GM06990 (cell line): ENCODE measurements around the gene UMOD.

Source experiments
- DNase-seq: peaks from one replicate; pipeline ENCODE4 v3.0.0-alpha.2; 2011; ENCODE audit not compliant: insufficient read length; ENCODE audit errors: extremely low read depth
- H3K27me3 ChIP-seq: replicated peaks from 2 replicates; pipeline ENCODE4 v1.6.0; 2011; ENCODE audit warnings: low read length; ENCODE audit not compliant: control insufficient read depth, insufficient read depth
- H3K36me3 ChIP-seq: 2 replicates; pipeline ENCODE4 v1.5.1; 2011; ENCODE audit warnings: low read length; ENCODE audit not compliant: control insufficient read depth, insufficient read depth
- H3K4me3 ChIP-seq: replicated peaks from 2 replicates; pipeline ENCODE4 v1.5.1; 2011; ENCODE audit warnings: low read depth, mild to moderate bottlenecking, control low read depth, low read length
- CTCF ChIP-seq: IDR thresholded peaks from 2 replicates; pipeline ENCODE4 v1.5.1; 2011; ENCODE audit warnings: low read length, control low read depth, mild to moderate bottlenecking, inconsistent platforms; ENCODE audit not compliant: insufficient read depth, poor library complexity, severe bottlenecking

UMOD gene

GRCh38 chr16:20388854-20389253 is 36.3 kb upstream of the UMOD start:
- TF ChIP-seq CTCF = no peak
- no peaks in the 10 kb centered on the region for H3K36me3 ChIP-seq
- DNase-seq = no peak
- no peak overlapping the region for H3K4me3 ChIP-seq
- H3K27me3 ChIP-seq = no peaks in the 10 kb centered on the region; the same call in 1 of the 2 replicates

GRCh38 chr16:20387978-20388377 is 35.5 kb upstream of the UMOD start:
- DNase-seq = no peak
- Histone ChIP-seq H3K4me3 (no peak overlapping the region), H3K36me3 (no peaks in the 10 kb centered on the region), H3K27me3 (no peaks in the 10 kb centered on the region)
- no peak for TF ChIP-seq CTCF

GRCh38 chr16:20385844-20386832 is 33.6 kb upstream of the UMOD start:
- TF ChIP-seq CTCF = peak; percentile 89
- no peak for DNase-seq
- H3K36me3 ChIP-seq = no peaks in the 10 kb centered on the region
- no peaks in the 10 kb centered on the region for H3K27me3 ChIP-seq
- no peak overlapping the region for H3K4me3 ChIP-seq

GRCh38 chr16:20383106-20384029 is 30.9 kb upstream of the UMOD start:
- no peak overlapping the region for H3K4me3 ChIP-seq
- TF ChIP-seq CTCF = peak; percentile 87
- H3K27me3 ChIP-seq = no peaks in the 10 kb centered on the region
- peak; percentile 22 for DNase-seq
- H3K36me3 ChIP-seq = no peaks in the 10 kb centered on the region

GRCh38 chr16:20382202-20382948 is 29.9 kb upstream of the UMOD start:
- H3K27me3 ChIP-seq = no peaks in the 10 kb centered on the region
- no peak for DNase-seq
- TF ChIP-seq CTCF = no peak
- H3K36me3 ChIP-seq = no peaks in the 10 kb centered on the region
- H3K4me3 ChIP-seq = no peak overlapping the region
